GM12892 (cell line): ENCODE results near the gene COLEC12.

Experiments used
- POLR2A ChIP-seq: IDR thresholded peaks from 2 replicates; pipeline ENCODE4 v1.6.1; 2011; ENCODE audit warnings: low read depth, low read length, control low read depth
- POLR2AphosphoS5 ChIP-seq: IDR thresholded peaks from 2 replicates; pipeline ENCODE4 v1.6.1; 2011; ENCODE audit warnings: low read depth, low read length, control low read depth
- TAF1 ChIP-seq: IDR thresholded peaks from 2 replicates; pipeline ENCODE4 v1.6.1; 2011; ENCODE audit warnings: low read depth, mild to moderate bottlenecking, control low read depth, low read length, borderline replicate concordance

DNA sequence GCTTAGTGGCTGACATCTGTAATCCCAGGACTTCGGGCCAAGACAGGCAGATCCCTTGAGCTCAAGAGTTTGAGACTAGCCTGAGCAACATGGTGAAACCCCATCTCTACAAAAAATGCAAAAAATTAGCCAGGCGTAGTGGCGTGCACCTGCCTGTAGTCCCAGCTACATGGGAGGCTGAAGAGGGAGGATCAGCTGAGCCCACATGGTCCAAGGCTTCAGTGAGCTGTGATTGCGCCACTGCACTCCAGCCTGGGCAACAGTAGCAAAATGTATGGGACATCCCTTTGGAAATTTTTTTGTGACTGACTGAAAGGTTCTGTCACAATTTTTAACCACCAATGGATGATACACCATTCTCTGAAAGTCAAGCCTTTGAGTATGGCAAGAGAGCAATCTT lies 6.3 kb upstream of the COLEC12 start:
- no peak for TF ChIP-seq TAF1
- TF ChIP-seq POLR2A: no peak
- TF ChIP-seq POLR2AphosphoS5: no peak
